Neural cell (in vitro differentiated cells): ENCODE data around the gene CNRIP1.

Source experiments
- EP300 ChIP-seq: fragments of 450-650 bp; conservative IDR thresholded peaks from 2 replicates; pipeline ENCODE4 v1.6.1; 2014; ENCODE audit warnings: antibody characterized with exemption, mild to moderate bottlenecking, moderate library complexity; ENCODE audit not compliant: poor library complexity, severe bottlenecking
- EZH2 ChIP-seq: fragments of 200-600, 300-800 bp; shearing (Covaris generic), sonication (generic); IDR thresholded peaks from 2 replicates; pipeline ENCODE4 v1.6.1; 2014; ENCODE audit warnings: antibody characterized with exemption, low read length, borderline replicate concordance, mild to moderate bottlenecking; ENCODE audit not compliant: insufficient read depth, poor library complexity, severe bottlenecking
- MXI1 ChIP-seq: fragments of 450-650 bp; conservative IDR thresholded peaks from 2 replicates; pipeline ENCODE4 v1.6.1; 2014; ENCODE audit warnings: antibody characterized with exemption, mild to moderate bottlenecking; ENCODE audit not compliant: poor library complexity, severe bottlenecking
- POLR2AphosphoS5 ChIP-seq: IDR thresholded peaks from 2 replicates; pipeline ENCODE4 v1.6.1; 2012
- RAD21 ChIP-seq: fragments of 450-650 bp; conservative IDR thresholded peaks from 2 replicates; pipeline ENCODE4 v1.6.1; 2014; ENCODE audit warnings: antibody characterized with exemption, mild to moderate bottlenecking, moderate library complexity
- SMC3 ChIP-seq: fragments of 450-650 bp; conservative IDR thresholded peaks from 2 replicates; pipeline ENCODE4 v1.6.1; 2014; ENCODE audit warnings: antibody characterized with exemption, mild to moderate bottlenecking, moderate library complexity; ENCODE audit not compliant: poor library complexity
- TAF1 ChIP-seq: IDR thresholded peaks from 2 replicates; pipeline ENCODE4 v1.6.1; 2012; ENCODE audit warnings: low read depth
- TF ChIP-seq, protein P1 (sequence below): fragments of 450-650 bp; IDR thresholded peaks from 2 replicates; pipeline ENCODE4 v1.5.1; 2014; ENCODE audit warnings: antibody characterized with exemption, mild to moderate bottlenecking, moderate library complexity; ENCODE audit not compliant: poor library complexity, severe bottlenecking

DNA sequence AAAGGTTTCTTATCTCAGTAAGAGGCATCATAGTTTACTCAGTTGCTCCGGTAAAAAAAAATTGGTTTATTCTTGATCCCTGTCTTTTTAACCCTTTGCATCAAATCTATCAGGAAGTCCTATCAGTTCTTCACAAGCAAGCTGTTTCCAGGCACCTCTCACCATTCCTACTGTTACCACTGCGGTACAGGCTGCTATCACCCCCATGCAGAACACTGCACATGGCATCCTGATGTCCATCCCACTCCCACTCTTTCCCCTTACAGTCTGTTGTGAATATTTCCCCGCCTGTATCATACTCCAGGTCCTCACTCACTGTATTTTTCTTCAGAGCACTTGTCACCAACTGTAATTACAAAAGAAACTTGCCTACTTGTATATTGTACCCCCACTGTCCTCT is 5.3 kb upstream of the CNRIP1 start:
- TF ChIP-seq, protein P1, sequence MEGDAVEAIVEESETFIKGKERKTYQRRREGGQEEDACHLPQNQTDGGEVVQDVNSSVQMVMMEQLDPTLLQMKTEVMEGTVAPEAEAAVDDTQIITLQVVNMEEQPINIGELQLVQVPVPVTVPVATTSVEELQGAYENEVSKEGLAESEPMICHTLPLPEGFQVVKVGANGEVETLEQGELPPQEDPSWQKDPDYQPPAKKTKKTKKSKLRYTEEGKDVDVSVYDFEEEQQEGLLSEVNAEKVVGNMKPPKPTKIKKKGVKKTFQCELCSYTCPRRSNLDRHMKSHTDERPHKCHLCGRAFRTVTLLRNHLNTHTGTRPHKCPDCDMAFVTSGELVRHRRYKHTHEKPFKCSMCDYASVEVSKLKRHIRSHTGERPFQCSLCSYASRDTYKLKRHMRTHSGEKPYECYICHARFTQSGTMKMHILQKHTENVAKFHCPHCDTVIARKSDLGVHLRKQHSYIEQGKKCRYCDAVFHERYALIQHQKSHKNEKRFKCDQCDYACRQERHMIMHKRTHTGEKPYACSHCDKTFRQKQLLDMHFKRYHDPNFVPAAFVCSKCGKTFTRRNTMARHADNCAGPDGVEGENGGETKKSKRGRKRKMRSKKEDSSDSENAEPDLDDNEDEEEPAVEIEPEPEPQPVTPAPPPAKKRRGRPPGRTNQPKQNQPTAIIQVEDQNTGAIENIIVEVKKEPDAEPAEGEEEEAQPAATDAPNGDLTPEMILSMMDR = no peak
- TF ChIP-seq POLR2AphosphoS5 (no peak), TAF1 (no peak), EZH2 (no peak), RAD21 (no peak), EP300 (no peak), SMC3 (no peak), MXI1 (no peak)
